CD1c-positive myeloid dendritic cell (primary cell): Measurements from ENCODE around the gene DDX39B.
"Not testable (repeated sequence)": the region's sequence is repeated elsewhere in the genome, so short reads cannot be mapped to it uniquely, and the experiment has no call there.

Experiments
- DNase-seq: peaks from one replicate; pipeline ENCODE4 v3.0.0-alpha.2; 2016; ENCODE audit errors: extremely low spot score

DDX39B gene

DNA sequence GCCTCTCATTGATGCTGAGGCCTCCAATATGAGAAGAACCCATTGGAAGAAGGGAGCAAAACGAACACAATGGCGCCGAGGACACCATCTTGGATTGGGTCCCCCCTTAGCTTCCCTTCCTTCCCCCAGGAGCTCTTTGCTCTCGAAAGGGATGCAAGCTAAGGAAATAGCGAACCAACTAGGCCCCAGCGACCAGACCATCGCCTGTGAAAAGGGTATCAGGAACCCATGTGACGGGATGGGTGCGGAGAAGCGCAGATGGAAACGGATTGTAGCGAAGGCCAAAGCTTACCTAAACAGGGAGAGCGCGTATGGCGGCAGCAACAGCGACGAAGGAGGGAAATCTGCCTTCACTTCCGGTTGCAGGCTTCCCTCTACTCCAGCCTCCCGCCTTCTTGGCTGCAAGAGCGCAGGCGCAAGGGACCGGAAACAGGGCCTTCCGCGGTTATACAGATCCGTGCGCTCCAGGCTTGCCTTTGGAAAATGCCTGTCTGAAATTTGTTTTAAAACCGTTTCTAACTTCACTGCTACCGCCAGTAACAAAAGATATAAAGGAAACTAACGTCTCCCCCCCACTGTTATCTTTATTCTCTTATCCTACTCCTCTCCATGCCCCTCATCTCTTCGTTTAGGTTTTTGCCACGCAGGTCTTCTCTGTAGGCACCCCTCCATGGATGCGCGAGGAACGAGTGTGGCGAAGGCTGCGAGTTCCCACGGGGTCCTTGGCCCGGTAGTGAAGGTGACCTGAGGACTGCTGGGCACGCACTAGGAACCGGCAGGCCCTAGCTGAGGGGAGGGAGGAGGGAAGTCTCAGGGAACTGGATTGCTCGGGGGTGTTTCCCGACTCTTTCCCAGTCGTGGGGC, at the start of gene DDX39B:
Gene DDX39B, minus strand, starts transcription at position 346 of the 864 bp plus-strand sequence. CDS start 1,471 bp downstream, outside the sequence.
- peak; percentile 98 for DNase-seq

DNA sequence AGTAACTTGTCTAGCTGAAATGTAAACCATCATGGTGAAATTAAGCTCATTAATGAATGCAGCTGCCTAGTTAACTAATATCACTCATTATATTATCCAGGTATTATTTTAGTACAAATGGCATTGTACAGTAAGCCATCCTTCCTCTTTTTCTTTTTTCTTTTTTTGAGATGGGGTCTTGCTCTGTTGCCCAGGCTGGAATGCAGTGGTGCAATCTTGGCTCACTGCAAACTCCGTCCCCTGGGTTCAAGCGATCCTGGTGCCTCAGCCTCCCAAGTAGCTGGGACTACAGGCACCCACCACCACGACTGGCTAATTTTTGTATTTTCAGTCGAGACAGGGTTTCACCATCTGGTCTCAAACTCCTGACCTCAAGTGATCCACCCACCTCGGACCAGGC, 48.9 kb upstream of the DDX39B start:
- DNase-seq, result not testable (repeated sequence)

DNA sequence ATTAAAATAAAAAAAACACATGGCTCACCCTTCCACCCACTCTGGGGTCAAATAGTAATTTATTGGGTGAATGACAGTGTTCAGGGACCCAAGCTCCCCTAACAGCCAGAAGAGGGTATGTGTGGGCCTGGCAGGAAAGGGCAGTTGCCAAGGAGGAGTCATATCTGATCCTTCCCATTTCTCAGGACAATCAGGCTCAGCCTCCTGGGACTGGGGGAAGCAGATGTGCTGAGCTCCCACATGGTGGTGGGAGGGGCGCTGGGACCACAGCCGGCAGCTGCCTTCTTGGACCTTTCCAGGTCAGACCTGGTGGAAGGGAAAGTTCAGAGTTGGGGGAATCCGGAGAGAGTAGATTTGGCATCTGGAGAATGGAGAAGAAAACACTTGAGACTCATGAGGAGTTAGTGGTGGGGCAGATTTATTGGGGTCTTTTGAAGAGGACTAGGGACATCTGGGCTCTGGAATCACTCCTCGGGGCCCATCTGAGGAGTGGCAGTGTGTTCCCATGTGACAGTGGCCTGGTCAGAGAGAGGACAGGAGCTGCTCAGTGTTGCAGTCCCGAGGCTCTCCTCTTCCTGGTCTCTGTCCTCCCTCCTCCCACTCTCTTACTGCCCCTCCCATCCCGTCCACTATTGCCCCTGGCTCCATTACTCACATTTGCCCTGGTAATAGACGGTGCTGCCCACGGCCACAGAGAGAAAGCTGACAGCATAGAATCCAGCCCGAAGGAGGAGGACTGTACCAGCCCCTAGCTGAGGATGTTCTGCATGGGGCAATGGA, 47.3 kb upstream of the DDX39B start:
- peak; percentile 62 for DNase-seq

DNA sequence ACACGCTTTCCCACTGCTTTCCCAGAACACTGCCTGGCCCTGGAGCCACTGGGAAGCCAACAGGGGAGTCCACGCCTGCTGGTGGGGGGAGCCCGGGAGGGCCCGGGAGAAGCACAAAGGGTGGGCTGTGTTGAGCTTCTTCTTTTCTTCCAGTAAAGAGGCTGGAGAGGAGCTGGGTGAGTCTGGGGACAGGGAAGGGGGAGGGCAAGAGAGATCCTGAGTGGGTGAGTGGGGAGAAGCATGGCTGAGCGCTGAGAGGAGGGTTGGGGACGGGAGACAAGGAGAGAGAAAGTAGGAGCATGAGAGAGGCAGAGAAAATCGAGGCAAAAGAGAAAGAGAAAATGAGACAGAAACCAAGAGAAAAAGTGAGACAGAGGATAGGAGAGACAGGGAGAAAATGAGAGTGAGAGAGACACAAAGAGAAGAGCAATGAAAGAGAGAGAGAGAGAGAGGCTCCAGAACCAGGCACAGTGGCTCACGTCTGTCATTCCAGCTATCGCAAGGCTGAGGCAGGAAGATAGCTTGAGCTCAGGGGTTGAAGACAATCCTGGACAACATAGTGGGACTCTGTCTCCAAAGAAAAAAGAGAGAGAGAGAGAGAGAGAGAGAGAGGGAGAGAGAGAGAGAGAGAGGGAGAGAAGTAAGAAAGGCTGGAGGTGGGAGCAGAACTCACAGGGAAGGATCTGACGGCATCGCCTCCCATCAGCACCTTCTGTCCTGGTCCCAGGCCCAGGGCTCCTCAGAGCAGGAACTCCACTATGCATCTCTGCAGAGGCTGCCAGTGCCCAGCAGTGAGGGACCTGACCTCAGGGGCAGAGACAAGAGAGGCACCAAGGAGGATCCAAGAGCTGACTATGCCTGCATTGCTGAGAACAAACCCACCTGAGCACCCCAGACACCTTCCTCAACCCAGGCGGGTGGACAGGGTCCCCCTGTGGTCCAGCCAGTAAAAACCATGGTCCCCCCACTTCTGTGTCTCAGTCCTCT, 46.3 kb upstream of the DDX39B start:
- DNase-seq, result peak; percentile 24

DNA sequence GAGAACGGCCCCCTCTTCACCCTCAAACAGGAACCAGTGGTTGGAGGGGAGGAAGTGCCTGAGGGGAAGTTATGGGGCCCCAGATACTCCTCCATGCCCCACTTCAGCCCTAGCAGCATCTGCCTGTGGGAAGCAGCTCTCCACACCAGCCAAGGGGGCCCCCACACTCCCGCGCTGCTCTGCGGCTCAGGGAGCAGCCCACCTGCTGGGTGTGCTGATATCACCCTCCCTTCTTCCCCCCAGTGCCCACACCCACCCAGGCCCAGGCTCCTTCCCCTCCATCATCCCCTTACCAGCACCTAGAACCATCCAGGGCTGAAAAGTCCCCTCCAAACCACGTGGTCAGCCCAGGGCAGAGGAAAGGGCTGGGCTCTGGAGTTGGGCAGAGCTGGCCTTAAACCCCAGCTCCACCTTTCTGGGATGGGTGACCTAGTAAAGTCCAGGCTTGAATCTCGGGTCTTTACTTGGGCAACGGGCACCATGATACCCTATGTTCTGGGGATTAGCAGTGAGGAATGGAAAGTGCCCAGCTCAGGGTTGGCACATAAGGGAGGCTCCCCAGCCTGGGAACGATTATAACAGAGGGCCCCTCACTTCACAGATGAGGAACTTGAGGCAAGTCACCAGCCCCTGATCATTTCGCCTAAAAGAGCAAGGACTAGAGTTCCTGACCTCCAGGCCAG, 44.9 kb upstream of the DDX39B start:
- peak; percentile 81 for DNase-seq

DNA sequence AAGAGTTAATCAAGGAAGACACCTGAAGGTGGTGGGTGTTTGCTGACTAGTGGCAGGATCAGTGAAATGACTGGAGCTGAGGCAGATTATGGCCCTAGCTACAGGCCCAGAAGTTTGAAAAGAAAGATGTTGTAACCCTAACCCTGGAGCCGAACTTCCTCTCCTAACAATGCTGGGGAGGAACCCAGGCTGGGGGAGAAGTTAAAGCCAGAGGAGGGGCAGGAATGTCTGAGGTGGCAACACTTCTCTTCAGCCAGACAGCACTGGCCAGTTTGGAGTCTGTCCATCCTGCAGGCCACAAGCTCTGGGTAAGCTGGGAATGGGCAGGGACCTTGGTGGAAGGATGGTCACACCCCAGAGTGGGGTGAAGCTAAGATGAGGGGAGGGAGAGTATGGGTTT, 44.2 kb upstream of the DDX39B start, which contains the start of gene LST1:
Gene LST1, plus strand, starts transcription at position 270 of the 400 bp plus-strand sequence. CDS start 1,023 bp downstream, outside the sequence.
- DNase-seq, result peak; percentile 88

DNA sequence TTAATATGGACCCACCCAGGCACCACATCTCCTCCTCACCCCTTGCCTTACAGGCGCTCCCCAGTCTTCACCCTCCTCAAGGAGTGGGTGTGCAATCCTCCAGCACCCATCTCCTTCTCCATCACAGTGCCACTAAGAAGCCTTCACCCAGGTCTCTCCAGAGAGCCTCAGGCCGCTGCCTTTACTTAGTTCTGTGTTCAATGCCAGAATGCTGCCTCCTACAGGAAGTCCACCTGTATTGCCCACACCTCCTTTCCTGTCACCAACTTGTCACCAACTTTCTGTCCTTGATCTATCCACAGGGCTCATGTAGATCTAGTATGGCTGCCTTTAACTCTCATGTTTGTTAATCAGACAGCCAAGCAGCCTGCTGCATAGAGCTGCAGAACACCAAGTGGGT, 43.7 kb upstream of the DDX39B start:
- DNase-seq, result peak; percentile 27

DNA sequence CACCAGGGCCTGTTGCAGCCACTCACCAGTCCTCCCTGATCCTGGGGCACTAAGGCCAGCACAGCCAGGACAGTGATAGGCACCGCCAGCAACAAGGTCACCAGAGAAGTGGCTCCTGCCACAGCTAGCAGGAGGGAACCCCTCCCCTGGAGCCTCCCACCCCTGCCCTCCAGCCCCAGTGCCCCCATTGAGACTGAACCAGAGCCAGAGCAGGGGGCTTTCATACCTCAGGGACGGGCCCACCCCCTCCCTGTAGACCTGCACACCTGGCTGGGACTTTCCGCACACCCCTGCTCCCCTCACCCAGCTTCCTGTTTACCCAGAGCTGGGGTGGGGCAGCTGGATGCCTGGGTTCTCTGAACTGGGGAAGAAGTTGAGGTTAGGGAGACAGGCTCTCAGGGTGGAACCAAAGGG, 40.4 kb upstream of the DDX39B start, which contains the start of gene LTB:
Gene LTB, minus strand, starts transcription at position 195 of the 414 bp plus-strand sequence. Its CDS starts 7 bp downstream, at position 188.
- no peak for DNase-seq

DNA sequence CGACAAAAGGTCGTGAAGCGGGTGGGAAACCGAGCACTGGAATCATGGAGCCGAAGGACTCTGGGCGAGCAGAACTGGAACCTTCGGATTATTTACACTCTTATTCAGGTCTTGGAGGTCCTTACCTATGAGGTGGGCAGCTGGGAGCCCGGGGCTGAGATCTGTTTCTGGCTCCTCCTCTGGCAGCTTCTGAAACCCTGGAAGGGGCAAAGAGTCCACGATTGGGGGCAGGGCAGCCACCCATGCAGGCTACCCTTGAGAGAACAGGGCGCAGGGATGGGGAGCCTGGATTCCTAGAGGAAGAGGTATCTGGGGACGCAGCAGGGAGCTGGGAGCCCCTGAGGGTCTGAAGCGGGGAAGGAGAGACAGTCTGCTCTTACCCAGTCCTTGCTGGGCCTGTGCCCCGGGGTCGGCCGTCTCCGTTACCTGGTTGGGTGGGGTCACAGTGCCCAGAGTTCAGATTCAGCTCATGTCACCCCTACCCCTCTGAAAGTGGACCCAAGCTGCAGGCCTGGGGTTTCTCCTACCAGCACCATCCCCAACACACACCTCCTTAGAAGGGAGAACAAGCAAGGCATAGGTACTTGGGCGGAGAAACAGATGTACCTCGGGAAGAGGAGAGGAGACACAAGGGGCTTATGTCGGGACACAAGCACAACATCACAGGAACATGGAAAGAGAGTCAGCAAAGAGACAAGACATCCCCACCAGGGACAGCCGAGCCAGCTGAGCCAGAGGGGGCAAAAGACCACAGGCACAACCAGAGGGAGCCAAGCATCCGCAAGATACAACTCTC, 39.8 kb upstream of the DDX39B start:
- DNase-seq, result no peak

DNA sequence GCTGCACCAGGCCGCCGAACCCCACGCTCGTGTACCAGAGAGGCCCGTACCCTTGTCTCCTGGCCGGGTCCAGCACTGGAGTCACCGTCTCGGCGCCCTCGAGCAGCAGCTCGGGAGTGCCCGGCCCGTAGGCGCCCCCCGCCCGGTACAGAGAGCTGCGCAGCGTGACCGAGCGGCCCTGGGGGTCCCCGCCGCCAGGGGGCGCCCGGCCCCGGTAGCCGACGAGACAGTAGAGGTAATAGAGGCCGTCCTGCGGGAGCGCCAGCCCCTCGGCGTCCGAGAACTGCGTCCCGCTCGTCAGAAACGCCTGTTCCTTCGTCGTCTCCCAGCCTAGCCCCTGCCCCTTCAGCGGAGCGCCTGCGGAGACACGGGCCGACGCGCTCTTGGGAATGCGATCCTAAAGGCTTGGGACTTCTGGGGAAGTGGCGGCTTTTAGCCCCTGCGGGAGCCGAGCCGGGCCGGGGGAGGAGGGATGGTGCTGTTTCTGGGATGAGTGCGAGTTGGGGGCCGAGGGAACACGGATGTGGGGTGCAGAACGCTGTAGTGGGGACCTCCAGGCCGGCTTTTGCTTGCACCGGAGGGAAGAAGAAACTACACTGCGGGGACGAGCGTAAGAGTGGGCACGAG, 39.1 kb upstream of the DDX39B start:
- peak; percentile 89 for DNase-seq

DNA sequence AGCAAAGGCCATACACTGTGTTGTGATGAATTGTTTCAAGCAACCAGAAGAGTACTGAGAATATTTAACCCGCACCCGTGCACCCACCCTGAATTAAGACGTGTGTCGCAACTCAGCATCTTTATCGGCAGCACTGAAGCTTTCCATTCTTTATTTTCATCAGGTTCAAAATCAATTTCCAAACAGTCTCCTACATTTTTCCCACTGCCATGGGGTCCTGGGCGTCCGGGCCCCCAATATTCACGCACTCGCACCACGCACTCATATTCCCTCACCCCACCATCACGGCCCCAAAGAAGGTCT, 38.6 kb upstream of the DDX39B start:
- no peak for DNase-seq

DNA sequence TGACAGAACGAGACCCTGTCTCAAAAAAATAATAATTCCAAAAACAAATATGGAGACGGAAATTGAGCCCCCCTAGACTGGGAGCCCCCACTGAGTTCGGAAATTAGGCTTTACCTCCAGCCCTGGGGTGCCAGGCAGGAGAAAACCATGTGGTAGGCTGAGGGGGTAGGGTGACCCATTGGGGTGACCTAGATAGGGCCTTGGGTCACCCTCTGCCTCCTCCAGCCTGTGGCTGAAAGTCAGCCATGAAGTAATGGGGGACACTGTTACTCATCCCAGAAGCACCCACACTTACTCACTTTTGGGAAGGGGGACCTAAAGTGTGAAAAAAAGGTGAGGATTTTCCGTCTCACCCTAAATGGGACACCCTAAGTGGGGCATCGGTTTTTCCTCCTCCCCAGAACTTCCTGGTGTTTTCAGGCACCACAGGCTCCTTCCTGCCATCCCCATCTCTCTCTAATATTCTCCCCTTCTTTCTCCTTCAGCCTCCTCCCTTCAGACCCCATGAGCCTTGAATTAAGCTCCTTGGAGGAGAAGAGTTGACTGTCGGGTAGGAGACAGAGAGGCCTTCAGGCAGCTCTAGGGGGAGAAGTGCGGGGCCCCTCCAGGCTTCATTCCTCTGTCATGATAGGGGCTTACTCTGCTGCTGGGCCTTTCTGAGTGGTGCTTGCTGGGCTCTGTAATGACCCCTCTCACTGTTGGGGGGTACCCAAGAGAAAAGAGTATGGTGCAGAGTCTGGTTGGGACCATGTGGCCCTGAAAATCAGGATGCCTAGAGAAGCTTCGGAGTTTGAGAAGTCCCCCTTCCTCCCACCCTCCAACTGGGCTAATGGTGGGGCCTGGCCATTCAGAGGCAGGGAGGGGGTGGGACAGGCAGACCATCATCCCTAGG, 38.0 kb upstream of the DDX39B start:
- no peak for DNase-seq

DNA sequence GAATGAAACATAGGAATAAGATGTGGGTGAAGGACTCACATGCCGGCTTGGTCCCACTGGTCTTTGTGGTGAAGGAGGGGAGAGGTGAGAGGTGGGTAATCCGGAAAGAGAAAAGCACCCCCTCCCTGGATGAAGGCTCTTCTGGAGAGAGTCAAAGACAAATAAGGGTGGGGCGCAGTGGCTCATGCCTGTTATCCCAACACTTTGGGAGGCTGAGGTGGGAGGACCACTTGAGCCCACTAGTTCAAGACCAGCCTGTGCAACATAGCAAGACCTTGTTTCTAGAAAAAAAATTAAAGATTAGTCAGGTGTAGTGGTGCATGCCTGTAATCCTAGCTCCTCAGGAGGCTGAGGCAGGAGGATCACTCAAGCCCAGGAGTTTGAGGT, 37.3 kb upstream of the DDX39B start:
- DNase-seq, result no peak

DNA sequence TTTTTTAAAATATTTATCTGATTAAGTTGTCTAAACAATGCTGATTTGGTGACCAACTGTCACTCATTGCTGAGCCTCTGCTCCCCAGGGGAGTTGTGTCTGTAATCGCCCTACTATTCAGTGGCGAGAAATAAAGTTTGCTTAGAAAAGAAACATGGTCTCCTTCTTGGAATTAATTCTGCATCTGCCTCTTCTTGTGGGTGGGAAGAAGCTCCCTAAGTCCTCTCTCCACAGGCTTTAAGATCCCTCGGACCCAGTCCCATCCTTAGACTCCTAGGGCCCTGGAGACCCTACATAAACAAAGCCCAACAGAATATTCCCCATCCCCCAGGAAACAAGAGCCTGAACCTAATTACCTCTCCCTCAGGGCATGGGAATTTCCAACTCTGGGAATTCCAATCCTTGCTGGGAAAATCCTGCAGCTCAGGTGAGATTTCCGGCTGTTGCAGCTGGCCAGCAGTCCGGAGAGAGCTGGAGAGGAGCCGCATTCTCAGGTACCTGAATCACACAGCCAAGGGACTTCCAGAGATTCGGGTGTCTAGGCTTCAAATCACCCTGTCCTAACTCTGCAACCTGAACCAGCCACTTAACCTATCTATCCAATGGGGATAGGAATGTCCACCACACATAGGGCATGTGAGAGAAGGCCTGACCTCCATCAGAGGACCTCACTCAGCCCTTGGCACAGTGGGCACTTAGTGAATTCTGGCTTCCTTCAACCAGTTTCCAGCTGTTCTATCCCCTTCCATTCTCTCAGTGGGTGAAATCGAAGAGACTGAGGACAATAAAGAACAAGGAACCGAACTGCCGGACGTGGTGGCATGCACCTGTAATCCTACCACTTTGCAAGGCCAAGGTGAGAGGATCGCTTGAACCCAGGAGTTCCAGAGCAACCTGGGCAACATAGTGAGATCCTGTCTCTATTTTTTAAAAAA, 36.6 kb upstream of the DDX39B start:
- no peak for DNase-seq

DNA sequence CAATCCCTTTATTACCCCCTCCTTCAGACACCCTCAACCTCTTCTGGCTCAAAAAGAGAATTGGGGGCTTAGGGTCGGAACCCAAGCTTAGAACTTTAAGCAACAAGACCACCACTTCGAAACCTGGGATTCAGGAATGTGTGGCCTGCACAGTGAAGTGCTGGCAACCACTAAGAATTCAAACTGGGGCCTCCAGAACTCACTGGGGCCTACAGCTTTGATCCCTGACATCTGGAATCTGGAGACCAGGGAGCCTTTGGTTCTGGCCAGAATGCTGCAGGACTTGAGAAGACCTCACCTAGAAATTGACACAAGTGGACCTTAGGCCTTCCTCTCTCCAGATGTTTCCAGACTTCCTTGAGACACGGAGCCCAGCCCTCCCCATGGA, 35.8 kb upstream of the DDX39B start:
- no peak for DNase-seq

DNA sequence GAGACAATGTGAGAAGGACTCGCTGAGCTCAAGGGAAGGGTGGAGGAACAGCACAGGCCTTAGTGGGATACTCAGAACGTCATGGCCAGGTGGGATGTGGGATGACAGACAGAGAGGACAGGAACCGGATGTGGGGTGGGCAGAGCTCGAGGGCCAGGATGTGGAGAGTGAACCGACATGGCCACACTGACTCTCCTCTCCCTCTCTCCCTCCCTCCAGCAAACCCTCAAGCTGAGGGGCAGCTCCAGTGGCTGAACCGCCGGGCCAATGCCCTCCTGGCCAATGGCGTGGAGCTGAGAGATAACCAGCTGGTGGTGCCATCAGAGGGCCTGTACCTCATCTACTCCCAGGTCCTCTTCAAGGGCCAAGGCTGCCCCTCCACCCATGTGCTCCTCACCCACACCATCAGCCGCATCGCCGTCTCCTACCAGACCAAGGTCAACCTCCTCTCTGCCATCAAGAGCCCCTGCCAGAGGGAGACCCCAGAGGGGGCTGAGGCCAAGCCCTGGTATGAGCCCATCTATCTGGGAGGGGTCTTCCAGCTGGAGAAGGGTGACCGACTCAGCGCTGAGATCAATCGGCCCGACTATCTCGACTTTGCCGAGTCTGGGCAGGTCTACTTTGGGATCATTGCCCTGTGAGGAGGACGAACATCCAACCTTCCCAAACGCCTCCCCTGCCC, 35.2 kb upstream of the DDX39B start:
- DNase-seq, result no peak
